Measurements from ENCODE around the gene HOXC6. TPM values are rescaled to one million over a fixed set of nuclear protein-coding genes. Genes with fewer than 3 reads are reported as not detected.

HOXC6 gene
- total and polyA plus RNA-seq, 2 of the 8 experiments (the other 6 are each of a cell fraction or from before 2014, with no cell fraction given) = not detected

- DNase-seq (ENCODE audit: low read depth in 1 of 2, low spot score in 2 of 2) (no peak), FAIRE-seq (no peak)
- ChIA-PET CTCF (ENCODE audit: partially characterized antibody) (interaction anchor here (0.6 to 2.4 kb wide), 4 partner anchors 9 to 296 kb away, joined by 3 to 7 read pairs (median 4); no protein-coding TSS in a partner anchor), POLR2A (ENCODE audit: partially characterized antibody) (no interaction called here)
- no peak overlapping the region for H3K14ac ChIP-seq (ENCODE audit: insufficient read length)
- H2BK12ac ChIP-seq (ENCODE audit: low read depth, low read length) = 0 out of 2 replicates have a peak overlapping the region, but pooled peaks have one; percentile 50
- H3K23ac ChIP-seq (ENCODE audit: insufficient read length) = no peak overlapping the region
- no peak for TF ChIP-seq POLR2AphosphoS5 (IDR thresholded peaks at IDR 0.05; ENCODE audit: low read depth, low read length)
- peak; percentile 94 for TF ChIP-seq EZH2 (IDR thresholded peaks at IDR 0.05; ENCODE audit: low read depth, low read length, severe bottlenecking)
- peak; percentile 93; the same call in 1 of the 2 replicates for TF ChIP-seq CBX8 (IDR thresholded peaks at IDR 0.05; ENCODE audit: borderline replicate concordance, low read depth, low read length)
- TF ChIP-seq RNF2 (IDR thresholded peaks at IDR 0.05; ENCODE audit: borderline replicate concordance, low read depth, low read length, missing control alignments, poor library complexity, severe bottlenecking) = peak; percentile 2
- peak; percentile 42; the same call in 1 of the 2 replicates for TF ChIP-seq CEBPB (IDR thresholded peaks at IDR 0.05; ENCODE audit: low read depth, low read length)
- peak; percentile 96 for TF ChIP-seq SUZ12 (IDR thresholded peaks at IDR 0.05; ENCODE audit: low read length)
- no peak overlapping the region for H2BK120ac ChIP-seq (replicated peaks; ENCODE audit: low read depth, low read length)
- H4K5ac ChIP-seq (ENCODE audit: insufficient read length, low read depth, low read length) = no peak overlapping the region
- H2BK20ac ChIP-seq (ENCODE audit: low read length) = no peak overlapping the region
- peaks cover 16 to 29% of the 10 kb centered on the region in 2 experiments for H4K20me1 ChIP-seq (replicated peaks in 1 of 2; ENCODE audit: control insufficient read depth in 1 of 2, insufficient read depth in 2 of 2, low read length in 2 of 2)
- H3K79me1 ChIP-seq (ENCODE audit: low read depth, low read length) = no peaks in the 10 kb centered on the region
- no peak overlapping the region for H2BK5ac ChIP-seq (ENCODE audit: low read depth, low read length)
- H2AK5ac ChIP-seq (ENCODE audit: low read depth, low read length) = no peak overlapping the region
- no peak overlapping the region for H3K4me2 ChIP-seq (ENCODE audit: insufficient read depth in 1 of 2, low read depth in 2 of 2, low read length in 2 of 2)
- no peak overlapping the region for H3K27ac ChIP-seq (ENCODE audit: low read depth, low read length)
- no peak overlapping the region for H4K91ac ChIP-seq (replicated peaks; ENCODE audit: insufficient read length, low read length)
- H3K18ac ChIP-seq (ENCODE audit: extremely low read depth, low read length) = no peak overlapping the region
- no peaks in the 10 kb centered on the region for H3K79me2 ChIP-seq (ENCODE audit: control insufficient read depth in 1 of 2, insufficient read depth in 2 of 2, low read length in 2 of 2)
- H3K36me3 ChIP-seq (ENCODE audit: control insufficient read depth in 2 of 4, insufficient read depth in 4 of 4, low read length in 3 of 4) = peaks cover 0 to 8% (median 0%) of the 10 kb centered on the region in 4 experiments; a peak in 1 of 8 replicates
- no peak overlapping the region for H3K56ac ChIP-seq (replicated peaks; ENCODE audit: insufficient read length, low read depth, low read length)
- 13% methylated on average over 30 of the region's 30 CpGs; no CpG with 5 or more reads in 1 of the 2 experiments for WGBS, 2 experiments (ENCODE audit: extremely low coverage in 1 of 2, insufficient coverage in 1 of 2, insufficient read length in 1 of 2, insufficient replicate concordance in 2 of 2, low coverage in 1 of 2, low lambda C conversion rate in 2 of 2, missing lambda C conversion rate in 1 of 2)
- no peaks in the 10 kb centered on the region; the same call in 1 of the 2 replicates for H3K23me2 ChIP-seq (ENCODE audit: low read depth, low read length)
- H3K9me3 ChIP-seq (ENCODE audit: insufficient read depth in 2 of 2, low read depth in 1 of 2, low read length in 1 of 2) = peaks cover 0 to 9% of the 10 kb centered on the region in 2 experiments; a peak in 1 of 4 replicates
- H4K8ac ChIP-seq (ENCODE audit: extremely low read depth, insufficient read depth, low read length) = no peak overlapping the region
- H3K4ac ChIP-seq (replicated peaks; ENCODE audit: insufficient read length, low read depth, low read length) = no peak overlapping the region
- H3K9ac ChIP-seq (replicated peaks in 1 of 4; ENCODE audit: extremely low read depth in 1 of 4, low read depth in 3 of 4, low read length in 3 of 4) = no peak overlapping the region
- peaks cover 0 to 6% (median 3%) of the 10 kb centered on the region in 4 experiments; a peak in 4 of 7 replicates for H3K4me1 ChIP-seq (replicated peaks in 1 of 4; ENCODE audit: control insufficient read depth in 3 of 4, insufficient read depth in 4 of 4, low read length in 3 of 4)
- H2AFZ ChIP-seq (ENCODE audit: low read length) = no peak overlapping the region
- no peak overlapping the region for H2BK15ac ChIP-seq (ENCODE audit: low read length)
- peaks cover 91 to 99% (median 97%) of the 10 kb centered on the region in 4 experiments for H3K27me3 ChIP-seq (replicated peaks in 1 of 4; ENCODE audit: control insufficient read depth in 3 of 4, extremely low read depth in 1 of 4, insufficient read depth in 3 of 4, low read length in 3 of 4)
- H3K4me3 ChIP-seq (ENCODE audit: extremely low read depth in 1 of 4, insufficient read depth in 2 of 4, low read depth in 3 of 4, low read length in 4 of 4) = no peak overlapping the region
These were observed 46.3 kb upstream of the HOXC6 start for GRCh38 chr12:53981634-53982565.

Data from H1 (cell line).